Fibroblast of pulmonary artery (primary cell): ENCODE results near the gene HTATIP2.

Experiments used
- DNase-seq: peaks from one replicate; pipeline ENCODE4 v3.0.0-alpha.2; 2010; ENCODE audit warnings: low read depth
- H3K4me3 ChIP-seq: replicated peaks from 2 replicates; pipeline ENCODE4 v1.5.1; 2011; ENCODE audit warnings: low read depth, mild to moderate bottlenecking, control low read depth, low read length, moderate library complexity
- CTCF ChIP-seq: IDR thresholded peaks from 2 replicates; pipeline ENCODE4 v1.5.1; 2011; ENCODE audit warnings: mild to moderate bottlenecking, control low read depth, low read length, inconsistent platforms; ENCODE audit errors: missing control alignments

The HTATIP2 gene

GRCh38 chr11:20363500-20364340 lies at the start of gene HTATIP2:
TSS of gene HTATIP2 (plus strand) at chr11:20363714. CDS start at chr11:20364238, 524 bp downstream.
- peak; percentile 68 for DNase-seq
- TF ChIP-seq CTCF: no peak
- peak within 1 kb of the TSS; percentile 56 for H3K4me3 ChIP-seq

GRCh38 chr11:20315800-20316199 lies 47.7 kb upstream of the HTATIP2 start:
- no peak for DNase-seq
- no peak for TF ChIP-seq CTCF
- no peak overlapping the region for H3K4me3 ChIP-seq

- no peak overlapping the region for H3K4me3 ChIP-seq
- DNase-seq: no peak
- no peak for TF ChIP-seq CTCF
Measured at GRCh38 chr11:20321177-20321576, 42.3 kb upstream of the HTATIP2 start.

GRCh38 chr11:20327377-20327935 lies 36.1 kb upstream of the HTATIP2 start:
- no peak overlapping the region for H3K4me3 ChIP-seq
- no peak for TF ChIP-seq CTCF
- no peak for DNase-seq

- no peak overlapping the region for H3K4me3 ChIP-seq
- TF ChIP-seq CTCF: no peak
- no peak for DNase-seq
Measured at GRCh38 chr11:20336056-20336455, 27.5 kb upstream of the HTATIP2 start.

GRCh38 chr11:20337526-20338154 lies 25.9 kb upstream of the HTATIP2 start:
- H3K4me3 ChIP-seq: no peak overlapping the region
- DNase-seq: peak; percentile 48
- peak; percentile 60 for TF ChIP-seq CTCF
